Endodermal cell (in vitro differentiated cells): ENCODE data around the gene SIGLEC12. TPM values are rescaled to one million over a fixed set of nuclear protein-coding genes. Genes with fewer than 3 reads are reported as not detected.

Experiments
- DNase-seq: peaks from one replicate; pipeline ENCODE4 v3.0.0-alpha.2; 2017
- H3K27ac ChIP-seq: 2 replicates; pipeline ENCODE4 v1.5.1; 2013; ENCODE audit warnings: mild to moderate bottlenecking, low read depth, low read length, moderate library complexity
- H3K27me3 ChIP-seq: 2 replicates; pipeline ENCODE4 v1.6.1; 2013; ENCODE audit warnings: mild to moderate bottlenecking, low read length, moderate library complexity; ENCODE audit not compliant: insufficient read depth, control insufficient read depth, poor library complexity, severe bottlenecking
- H3K36me3 ChIP-seq: 2 replicates; pipeline ENCODE4 v1.7.0; 2013; ENCODE audit warnings: mild to moderate bottlenecking, low read length, moderate library complexity; ENCODE audit not compliant: control insufficient read depth, insufficient read depth
- H3K4me1 ChIP-seq: one replicate; pipeline ENCODE4 v1.7.0; 2013; ENCODE audit warnings: low read length; ENCODE audit not compliant: control insufficient read depth, insufficient read depth
- H3K4me3 ChIP-seq: 2 replicates; pipeline ENCODE4 v1.5.1; 2013; ENCODE audit warnings: mild to moderate bottlenecking, low read length, moderate library complexity
- H3K9ac ChIP-seq: 2 replicates; pipeline ENCODE4 v1.6.1; 2013; ENCODE audit warnings: mild to moderate bottlenecking, low read length, moderate library complexity; ENCODE audit not compliant: poor library complexity, severe bottlenecking; ENCODE audit errors: extremely low read depth
- H3K9me3 ChIP-seq: 2 replicates; pipeline ENCODE4 v1.6.1; 2013; ENCODE audit warnings: mild to moderate bottlenecking, low read length, moderate library complexity; ENCODE audit not compliant: control insufficient read depth
- H3K27ac Mint-ChIP-seq: 2 replicates; pipeline ENCODE4 v1.8.0; 2020; ENCODE audit warnings: mixed read lengths
- H3K27me3 Mint-ChIP-seq: 2 replicates; pipeline ENCODE4 v1.8.0; 2021; ENCODE audit warnings: mild to moderate bottlenecking, mixed read lengths; ENCODE audit not compliant: insufficient read depth
- H3K36me3 Mint-ChIP-seq: 2 replicates; pipeline ENCODE4 v1.8.0; 2020; ENCODE audit warnings: low read depth, mixed read lengths
- H3K4me1 Mint-ChIP-seq: 2 replicates; pipeline ENCODE4 v1.8.0; 2020; ENCODE audit warnings: mixed read lengths
- H3K4me3 Mint-ChIP-seq: 2 replicates; pipeline ENCODE4 v1.8.0; 2020; ENCODE audit warnings: mild to moderate bottlenecking, moderate library complexity, mixed read lengths
- H3K9me3 Mint-ChIP-seq: 2 replicates; pipeline ENCODE4 v1.8.0; 2020; ENCODE audit warnings: mild to moderate bottlenecking, mixed read lengths
- WGBS, 2 experiments: methylation state at CpG; one replicate each; pipeline versions ENCODE4 v1.1.5 to v1.1.7; 2013; ENCODE audit warnings: missing lambda C conversion rate in 2 of 2, mixed read lengths in 1 of 2; ENCODE audit not compliant: insufficient coverage in 1 of 2, insufficient read length in 1 of 2; 5-methylcytosine and 5-hydroxymethylcytosine counted together
- total RNA-seq, 2 donors: library from RNA; stranded (reverse); fragmentation: NEBNext Ultra II Directional in 1 of 2; extraction: Animal tissue kit (Norgen Biotek cat#: 25700) in 1 of 2; gene quantifications; 2 replicates in 1 of 2; 3 replicates in 1 of 2; pipeline ENCODE4 v1.2.1, GENCODE V29; 2021
- TF ChIP-seq, protein P1 (sequence below): fragments of 200-600 bp; sonication (generic); conservative IDR thresholded peaks from 2 replicates; pipeline ENCODE4 v1.5.0; 2021; ENCODE audit warnings: antibody characterized with exemption, mild to moderate bottlenecking

Gene SIGLEC12
- total RNA-seq, 2 donors from 2014 or later = not detected

DNA sequence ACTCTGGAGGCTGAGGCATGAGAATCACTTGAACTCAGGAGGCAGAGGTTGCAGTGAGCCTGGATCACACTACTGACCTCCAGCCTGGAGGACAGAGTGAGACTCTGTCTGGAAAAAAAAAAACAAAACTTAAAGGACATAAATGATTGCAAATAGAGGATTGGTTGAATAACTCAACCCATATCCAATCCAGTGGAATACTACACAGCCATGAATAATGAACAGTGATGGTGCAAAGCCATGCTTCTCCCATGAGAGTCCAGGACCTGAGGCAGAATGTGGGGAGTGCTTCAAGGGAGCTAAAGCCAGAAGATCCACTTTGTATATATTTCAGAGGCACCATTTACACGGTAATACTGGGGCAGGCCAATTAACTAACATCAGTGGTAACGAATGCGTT, 25.4 kb downstream of the SIGLEC12 start:
- Mint-ChIP-seq H3K4me1 (no peaks in the 10 kb centered on the region), H3K36me3 (no peaks in the 10 kb centered on the region), H3K4me3 (no peak overlapping the region), H3K27me3 (peaks cover 25% of the 10 kb centered on the region), H3K27ac (no peak overlapping the region), H3K9me3 (no peaks in the 10 kb centered on the region)
- WGBS, 2 experiments = 85 to 90% methylated on average over 3 of the region's 3 CpGs
- Histone ChIP-seq H3K9ac (no peak overlapping the region), H3K27ac (no peak overlapping the region), H3K4me1 (no peaks in the 10 kb centered on the region), H3K36me3 (no peaks in the 10 kb centered on the region), H3K4me3 (no peak overlapping the region), H3K9me3 (no peaks in the 10 kb centered on the region), H3K27me3 (peaks cover 5% of the 10 kb centered on the region)
- TF ChIP-seq, protein P1, sequence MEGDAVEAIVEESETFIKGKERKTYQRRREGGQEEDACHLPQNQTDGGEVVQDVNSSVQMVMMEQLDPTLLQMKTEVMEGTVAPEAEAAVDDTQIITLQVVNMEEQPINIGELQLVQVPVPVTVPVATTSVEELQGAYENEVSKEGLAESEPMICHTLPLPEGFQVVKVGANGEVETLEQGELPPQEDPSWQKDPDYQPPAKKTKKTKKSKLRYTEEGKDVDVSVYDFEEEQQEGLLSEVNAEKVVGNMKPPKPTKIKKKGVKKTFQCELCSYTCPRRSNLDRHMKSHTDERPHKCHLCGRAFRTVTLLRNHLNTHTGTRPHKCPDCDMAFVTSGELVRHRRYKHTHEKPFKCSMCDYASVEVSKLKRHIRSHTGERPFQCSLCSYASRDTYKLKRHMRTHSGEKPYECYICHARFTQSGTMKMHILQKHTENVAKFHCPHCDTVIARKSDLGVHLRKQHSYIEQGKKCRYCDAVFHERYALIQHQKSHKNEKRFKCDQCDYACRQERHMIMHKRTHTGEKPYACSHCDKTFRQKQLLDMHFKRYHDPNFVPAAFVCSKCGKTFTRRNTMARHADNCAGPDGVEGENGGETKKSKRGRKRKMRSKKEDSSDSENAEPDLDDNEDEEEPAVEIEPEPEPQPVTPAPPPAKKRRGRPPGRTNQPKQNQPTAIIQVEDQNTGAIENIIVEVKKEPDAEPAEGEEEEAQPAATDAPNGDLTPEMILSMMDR = no peak
- no peak for DNase-seq

DNA sequence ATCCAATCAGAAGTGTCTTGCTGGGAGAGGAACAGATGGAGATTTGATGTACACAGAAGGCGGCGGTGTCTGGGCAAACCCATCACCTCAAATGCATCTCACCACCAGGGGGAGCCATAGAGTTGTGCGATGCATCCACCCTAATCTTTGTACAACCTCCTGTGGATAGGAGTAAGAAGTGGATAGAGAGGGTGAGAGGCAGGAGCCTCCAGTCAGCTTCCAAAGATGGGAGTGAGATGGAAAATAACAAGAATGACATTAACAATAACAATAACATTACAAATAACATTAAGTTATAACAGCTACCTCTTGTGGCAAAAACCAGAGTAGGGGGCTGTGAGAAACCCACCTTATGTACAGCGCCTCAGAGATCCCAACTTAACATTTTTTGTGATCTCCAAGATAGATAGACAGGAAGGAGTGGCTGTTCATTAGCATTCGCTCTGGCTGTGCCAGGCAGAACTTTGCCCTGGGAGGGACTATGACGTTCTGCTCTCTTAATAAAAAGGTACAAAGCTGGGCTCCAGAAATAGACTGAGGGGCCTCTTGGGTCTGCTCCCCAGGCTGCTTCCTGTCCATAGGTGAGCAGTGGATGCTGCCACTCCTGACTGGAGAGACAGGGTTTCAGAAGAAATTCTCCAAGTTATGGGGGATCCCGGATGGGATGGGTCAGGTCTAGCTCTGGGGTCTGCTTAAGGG, 28.4 kb downstream of the SIGLEC12 start:
- Histone ChIP-seq H3K9me3 (no peaks in the 10 kb centered on the region), H3K4me3 (no peak overlapping the region), H3K4me1 (no peaks in the 10 kb centered on the region), H3K27me3 (peaks cover 21% of the 10 kb centered on the region), H3K9ac (no peak overlapping the region), H3K27ac (no peak overlapping the region), H3K36me3 (no peaks in the 10 kb centered on the region)
- H3K27ac Mint-ChIP-seq = no peak overlapping the region
- H3K4me1 Mint-ChIP-seq = no peaks in the 10 kb centered on the region
- H3K36me3 Mint-ChIP-seq = no peaks in the 10 kb centered on the region
- H3K9me3 Mint-ChIP-seq = no peaks in the 10 kb centered on the region
- no peak overlapping the region for H3K4me3 Mint-ChIP-seq
- H3K27me3 Mint-ChIP-seq = peaks cover 35% of the 10 kb centered on the region
- 47 to 62% methylated on average over 3 to 4 of the region's 7 CpGs for WGBS, 2 experiments
- TF ChIP-seq, protein P1 = peak; percentile 92
- DNase-seq = peak; percentile 90

DNA sequence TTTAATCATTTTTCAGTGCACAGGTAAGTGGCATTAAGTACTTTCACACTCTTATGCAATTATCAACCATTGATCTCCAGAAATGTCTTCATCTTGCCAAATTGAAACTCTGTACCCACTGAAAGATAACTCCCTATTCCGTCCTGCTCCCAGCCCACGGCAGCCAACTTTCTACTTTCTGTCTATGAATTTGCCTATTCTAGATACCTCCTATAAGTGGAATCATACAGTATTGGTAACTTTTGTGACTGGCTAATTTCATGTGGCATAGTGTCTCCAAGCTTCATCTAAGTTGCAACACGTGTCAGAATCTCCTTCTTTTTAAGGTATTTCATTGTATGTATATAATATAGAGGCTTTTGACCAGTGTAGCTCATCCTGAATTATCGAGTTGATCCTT, 29.0 kb downstream of the SIGLEC12 start:
- Mint-ChIP-seq H3K27ac (no peak overlapping the region), H3K36me3 (no peaks in the 10 kb centered on the region), H3K4me3 (no peak overlapping the region), H3K4me1 (no peaks in the 10 kb centered on the region), H3K9me3 (no peaks in the 10 kb centered on the region), H3K27me3 (peaks cover 39% of the 10 kb centered on the region)
- TF ChIP-seq, protein P1 = no peak
- H3K4me3 ChIP-seq = no peak overlapping the region
- no peaks in the 10 kb centered on the region for H3K9me3 ChIP-seq
- WGBS, 2 experiments = 26% methylated on average over 4 of the region's 4 CpGs; no CpG with 5 or more reads in 1 of the 2 experiments
- H3K9ac ChIP-seq = no peak overlapping the region
- H3K36me3 ChIP-seq = no peaks in the 10 kb centered on the region
- H3K4me1 ChIP-seq = no peaks in the 10 kb centered on the region
- no peak for DNase-seq
- H3K27me3 ChIP-seq = peaks cover 27% of the 10 kb centered on the region
- no peak overlapping the region for H3K27ac ChIP-seq
